ENCODE results near the gene HYAL4.

- TF ChIP-seq, protein P1, sequence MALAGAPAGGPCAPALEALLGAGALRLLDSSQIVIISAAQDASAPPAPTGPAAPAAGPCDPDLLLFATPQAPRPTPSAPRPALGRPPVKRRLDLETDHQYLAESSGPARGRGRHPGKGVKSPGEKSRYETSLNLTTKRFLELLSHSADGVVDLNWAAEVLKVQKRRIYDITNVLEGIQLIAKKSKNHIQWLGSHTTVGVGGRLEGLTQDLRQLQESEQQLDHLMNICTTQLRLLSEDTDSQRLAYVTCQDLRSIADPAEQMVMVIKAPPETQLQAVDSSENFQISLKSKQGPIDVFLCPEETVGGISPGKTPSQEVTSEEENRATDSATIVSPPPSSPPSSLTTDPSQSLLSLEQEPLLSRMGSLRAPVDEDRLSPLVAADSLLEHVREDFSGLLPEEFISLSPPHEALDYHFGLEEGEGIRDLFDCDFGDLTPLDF (CRISPR knock-in tag; IDR thresholded peaks at IDR 0.05) = no peak
- TF ChIP-seq CTCF (IDR thresholded peaks at IDR 0.05) = no peak
- TF ChIP-seq, protein P2, sequence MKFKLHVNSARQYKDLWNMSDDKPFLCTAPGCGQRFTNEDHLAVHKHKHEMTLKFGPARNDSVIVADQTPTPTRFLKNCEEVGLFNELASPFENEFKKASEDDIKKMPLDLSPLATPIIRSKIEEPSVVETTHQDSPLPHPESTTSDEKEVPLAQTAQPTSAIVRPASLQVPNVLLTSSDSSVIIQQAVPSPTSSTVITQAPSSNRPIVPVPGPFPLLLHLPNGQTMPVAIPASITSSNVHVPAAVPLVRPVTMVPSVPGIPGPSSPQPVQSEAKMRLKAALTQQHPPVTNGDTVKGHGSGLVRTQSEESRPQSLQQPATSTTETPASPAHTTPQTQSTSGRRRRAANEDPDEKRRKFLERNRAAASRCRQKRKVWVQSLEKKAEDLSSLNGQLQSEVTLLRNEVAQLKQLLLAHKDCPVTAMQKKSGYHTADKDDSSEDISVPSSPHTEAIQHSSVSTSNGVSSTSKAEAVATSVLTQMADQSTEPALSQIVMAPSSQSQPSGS (CRISPR knock-in tag; IDR thresholded peaks at IDR 0.05; ENCODE audit: borderline replicate concordance, low read depth) = no peak
- TF ChIP-seq ATF1 (CRISPR knock-in tag; IDR thresholded peaks at IDR 0.05) = no peak
- no peak for TF ChIP-seq MLX (CRISPR knock-in tag; IDR thresholded peaks at IDR 0.05)
- TF ChIP-seq, protein P3, sequence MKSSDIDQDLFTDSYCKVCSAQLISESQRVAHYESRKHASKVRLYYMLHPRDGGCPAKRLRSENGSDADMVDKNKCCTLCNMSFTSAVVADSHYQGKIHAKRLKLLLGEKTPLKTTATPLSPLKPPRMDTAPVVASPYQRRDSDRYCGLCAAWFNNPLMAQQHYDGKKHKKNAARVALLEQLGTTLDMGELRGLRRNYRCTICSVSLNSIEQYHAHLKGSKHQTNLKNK (CRISPR knock-in tag; IDR thresholded peaks at IDR 0.05) = no peak
- TF ChIP-seq ATF3 (CRISPR knock-in tag; conservative IDR thresholded peaks at IDR 0.05) = no peak
- TF ChIP-seq TEAD4 (CRISPR knock-in tag; IDR thresholded peaks at IDR 0.05) = no peak
- no peak for TF ChIP-seq JUN (CRISPR knock-in tag; IDR thresholded peaks at IDR 0.05)
- no peak for TF ChIP-seq FOXP1 (CRISPR knock-in tag; IDR thresholded peaks at IDR 0.05; ENCODE audit: borderline replicate concordance)
- TF ChIP-seq PRDM15 (CRISPR knock-in tag; IDR thresholded peaks at IDR 0.05) = no peak
- no peak for TF ChIP-seq FOXJ3 (CRISPR knock-in tag; IDR thresholded peaks at IDR 0.05; ENCODE audit: borderline replicate concordance)
- TF ChIP-seq NFYB (CRISPR knock-in tag; conservative IDR thresholded peaks at IDR 0.05; ENCODE audit: low read depth) = no peak
These were observed 28.1 kb upstream of the HYAL4 start for GRCh38 chr7:123816916-123817315.

Data from WTC11 (cell line).